GM19468 (cell line): ENCODE results near the gene NECTIN1.

Source experiments
- ATAC-seq: cut with Tn5 transposase; IDR thresholded peaks from one replicate; pipeline ENCODE4 v1.9.1; 2021; ENCODE audit warnings: mild to moderate bottlenecking, moderate library complexity, moderate number of reproducible peaks; ENCODE audit not compliant: unreplicated experiment; ENCODE audit errors: extremely low read depth

The NECTIN1 gene

DNA sequence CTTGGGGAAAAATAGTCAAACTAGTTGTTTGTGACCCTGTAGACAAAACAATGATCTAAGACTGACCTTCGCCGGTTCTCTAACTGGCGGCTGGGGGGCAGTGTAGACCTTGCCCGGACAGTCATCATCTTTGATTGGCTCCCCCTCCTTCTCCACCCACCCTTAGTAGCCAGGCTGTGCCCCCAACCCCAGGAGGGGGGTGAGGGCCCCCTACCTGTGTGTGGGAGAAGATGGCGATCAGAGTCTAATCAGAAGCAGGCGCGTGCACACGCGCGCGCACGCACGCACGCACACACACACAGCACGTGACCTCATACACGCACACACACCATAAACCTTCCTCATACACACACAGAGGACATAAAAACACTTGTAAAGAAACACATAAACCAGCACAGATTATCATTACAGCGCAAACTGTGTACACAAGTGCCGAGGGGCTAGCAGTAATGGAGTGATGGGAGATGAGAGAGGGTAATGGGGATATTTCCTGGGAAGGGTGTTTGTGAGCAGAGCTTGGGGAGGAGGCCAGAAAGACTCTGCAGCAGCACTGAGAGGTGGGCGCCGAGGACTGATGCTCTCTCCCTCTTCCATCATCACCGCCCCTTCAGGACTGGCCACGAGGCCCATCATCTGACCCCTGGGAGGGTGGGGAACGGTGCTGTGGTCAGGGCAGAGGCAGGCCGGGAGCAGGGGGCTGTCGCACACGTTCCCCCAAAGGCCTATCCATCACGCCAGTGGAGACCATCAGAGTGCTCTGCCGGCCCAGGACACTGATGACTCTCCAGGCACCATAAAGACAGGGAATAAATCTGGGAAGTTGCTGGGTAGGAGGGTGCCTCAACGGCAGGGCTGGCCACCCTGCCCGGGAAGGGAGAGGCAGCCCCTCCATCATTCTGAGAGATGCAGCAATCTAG is 12.2 kb downstream of the NECTIN1 start:
- ATAC-seq, result no peak

DNA sequence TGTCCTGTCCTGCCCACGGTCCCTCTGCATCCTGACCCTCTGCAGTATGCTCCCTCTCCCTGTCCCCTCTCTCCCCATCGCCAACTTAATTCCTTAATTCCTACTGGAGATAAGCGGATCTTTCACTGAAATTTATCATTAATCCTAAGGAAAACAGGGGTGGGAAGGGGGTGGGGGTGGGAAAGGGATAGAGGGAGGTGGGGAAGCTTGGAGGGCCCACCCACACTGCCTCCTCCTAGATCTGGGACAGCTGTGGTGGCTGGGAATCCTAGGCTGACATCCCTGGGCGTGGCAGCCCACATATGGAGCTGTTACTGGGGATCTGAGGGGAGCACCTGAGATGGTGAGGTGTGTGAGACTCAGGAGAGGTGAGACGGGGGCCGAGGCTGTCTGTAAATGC is 14.4 kb downstream of the NECTIN1 start:
- no peak for ATAC-seq

DNA sequence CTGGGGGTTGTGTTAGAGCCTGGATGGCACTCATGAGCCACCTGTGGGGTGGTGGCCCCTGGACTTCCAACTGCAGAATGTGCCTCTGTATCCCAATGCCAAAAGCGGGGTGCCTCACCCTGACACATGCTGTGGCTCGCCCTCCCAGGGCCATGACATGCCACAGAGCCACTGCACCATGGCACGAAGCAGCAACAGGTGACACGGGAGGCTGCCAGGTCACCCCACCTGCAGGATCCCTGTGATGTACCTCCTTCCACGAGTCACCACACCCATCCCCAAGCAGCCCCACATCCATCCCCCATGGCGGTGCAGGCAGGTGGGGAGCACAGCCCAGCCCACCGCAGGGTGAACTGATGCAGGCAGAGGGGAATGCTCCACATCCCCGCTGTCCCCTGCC is 14.8 kb downstream of the NECTIN1 start:
- no peak for ATAC-seq

DNA sequence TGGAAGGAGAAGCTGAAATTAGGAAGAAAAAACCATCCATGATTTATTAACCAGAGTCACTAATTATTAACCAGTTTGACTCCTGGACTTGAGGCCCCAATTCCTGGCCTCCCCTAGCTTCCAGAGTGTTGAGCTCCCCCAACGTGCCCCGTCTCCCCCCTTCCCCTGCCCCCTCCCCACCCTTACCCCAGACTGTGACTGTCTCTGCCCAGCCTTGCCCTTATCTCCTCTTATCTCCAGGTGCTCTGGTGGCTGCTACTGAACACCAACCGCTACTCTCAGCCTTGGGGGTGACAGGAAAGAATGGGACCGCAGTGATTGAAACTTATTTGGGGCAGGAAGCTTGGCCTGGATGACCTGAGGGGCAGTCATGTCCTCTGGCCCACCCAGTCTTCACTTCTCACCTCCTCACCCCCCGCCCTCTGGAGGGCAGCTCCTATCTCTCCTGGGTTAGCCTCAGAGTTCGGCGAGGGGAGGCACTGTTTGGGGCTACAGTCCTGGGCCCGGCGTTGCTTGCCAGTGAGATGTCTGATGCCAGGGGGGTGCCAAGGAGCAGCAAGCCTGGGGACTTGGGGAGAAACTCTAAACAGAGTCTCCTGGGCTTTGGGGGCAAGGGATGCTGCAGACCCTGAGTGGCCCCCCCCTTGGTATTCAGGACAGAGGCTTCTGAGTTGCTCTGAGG is 15.5 kb downstream of the NECTIN1 start:
- no peak for ATAC-seq

DNA sequence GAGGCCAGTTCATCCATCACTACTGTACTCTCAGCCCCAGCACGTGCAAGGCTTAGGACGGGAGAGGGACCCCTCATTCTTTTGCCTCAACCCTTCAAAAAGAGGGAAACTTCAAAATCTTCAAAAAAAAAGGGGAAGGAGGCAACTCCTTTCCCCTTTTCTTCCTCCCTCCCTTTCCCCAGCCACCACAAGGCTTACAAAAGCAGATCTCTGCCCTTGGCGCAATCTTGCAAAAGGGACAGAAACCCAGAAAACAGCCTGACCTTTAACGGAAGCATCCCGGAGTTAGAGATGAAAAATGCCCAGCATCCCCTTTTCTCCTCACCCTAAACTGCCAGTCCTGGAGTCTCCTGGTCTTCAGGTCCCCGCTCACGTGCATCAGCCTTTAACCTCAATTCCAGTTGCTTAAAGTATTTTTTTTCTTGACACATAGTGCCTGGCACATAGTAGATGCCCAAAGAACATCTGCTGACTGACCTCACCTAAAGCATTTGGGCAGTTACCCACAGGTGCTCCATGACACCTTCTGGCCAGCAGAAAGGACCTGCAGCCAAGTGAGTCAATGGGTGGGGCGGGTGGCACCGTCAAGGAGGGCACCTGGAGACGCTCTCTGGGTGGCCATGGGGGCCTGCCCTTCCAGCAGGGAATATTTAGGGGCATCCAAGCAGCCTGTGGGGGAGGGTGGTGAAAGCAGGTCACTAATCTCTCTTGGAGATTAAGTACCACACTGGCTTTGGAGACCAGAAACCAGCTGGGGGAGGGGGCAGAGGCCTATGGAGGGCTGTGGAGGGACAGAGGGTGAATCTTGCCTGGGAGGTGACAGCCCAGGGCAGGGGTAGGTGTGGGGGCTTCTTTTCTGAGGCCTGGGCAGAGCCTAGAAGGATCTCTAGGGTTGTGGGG is 16.3 kb downstream of the NECTIN1 start:
- no peak for ATAC-seq

DNA sequence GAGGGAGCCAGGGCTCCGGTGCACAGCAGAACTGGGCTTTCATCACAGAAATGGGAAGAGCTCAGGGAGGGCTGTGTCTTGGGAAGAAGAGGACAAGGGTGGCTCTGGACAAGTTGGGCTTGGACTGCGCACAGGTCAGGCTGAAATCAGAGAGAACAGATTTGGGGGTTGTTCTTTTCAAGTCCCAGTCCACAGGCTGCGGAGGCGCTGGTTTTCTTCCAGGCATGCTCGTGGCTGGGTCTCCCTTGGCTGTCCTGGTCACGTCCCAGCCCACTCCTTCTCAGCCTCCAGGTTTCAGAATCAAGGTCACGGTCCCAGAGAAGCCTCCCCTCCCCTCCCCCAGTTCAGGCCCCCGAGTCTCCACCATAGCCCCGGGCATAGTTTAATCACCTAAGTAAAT is 17.0 kb downstream of the NECTIN1 start:
- ATAC-seq, result no peak

DNA sequence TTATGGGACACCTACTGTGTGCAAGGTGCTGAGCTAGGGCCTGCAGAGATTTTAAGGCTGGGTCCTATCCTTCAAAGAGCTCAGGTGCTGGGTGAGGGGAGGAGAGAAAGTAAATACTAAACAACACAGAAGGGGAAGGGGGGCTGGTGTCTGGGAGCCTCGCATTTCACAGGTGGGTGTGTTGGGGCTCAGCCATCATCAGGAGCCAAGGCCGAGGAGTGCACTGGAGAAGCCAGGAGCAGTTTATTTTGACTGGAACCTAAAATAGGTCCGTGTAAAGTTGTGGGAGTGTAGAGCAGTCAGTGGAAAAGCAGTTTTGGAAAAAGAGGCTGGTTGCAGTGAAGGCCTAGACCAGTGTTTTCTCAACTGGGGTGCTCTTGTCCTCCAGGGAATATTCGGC is 17.5 kb downstream of the NECTIN1 start:
- no peak for ATAC-seq

DNA sequence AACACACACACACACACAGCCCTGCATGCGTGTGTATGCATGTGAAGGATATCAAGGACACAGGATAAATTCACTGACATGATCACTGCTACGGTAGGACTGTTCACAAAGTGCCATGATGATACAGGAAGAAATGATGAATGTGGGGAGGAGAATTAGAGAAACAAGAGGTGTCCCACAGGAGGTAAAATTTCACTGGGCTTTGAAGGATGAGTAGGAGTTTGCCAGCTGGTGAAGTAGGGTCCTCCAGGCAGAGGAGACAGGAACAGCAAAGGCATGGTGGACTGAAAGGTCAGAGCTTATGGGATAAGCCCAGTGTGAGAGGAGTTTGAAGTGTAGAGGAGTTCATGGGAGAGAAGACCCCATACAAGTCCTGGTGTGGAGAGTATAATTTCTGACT is 18.6 kb downstream of the NECTIN1 start:
- no peak for ATAC-seq

DNA sequence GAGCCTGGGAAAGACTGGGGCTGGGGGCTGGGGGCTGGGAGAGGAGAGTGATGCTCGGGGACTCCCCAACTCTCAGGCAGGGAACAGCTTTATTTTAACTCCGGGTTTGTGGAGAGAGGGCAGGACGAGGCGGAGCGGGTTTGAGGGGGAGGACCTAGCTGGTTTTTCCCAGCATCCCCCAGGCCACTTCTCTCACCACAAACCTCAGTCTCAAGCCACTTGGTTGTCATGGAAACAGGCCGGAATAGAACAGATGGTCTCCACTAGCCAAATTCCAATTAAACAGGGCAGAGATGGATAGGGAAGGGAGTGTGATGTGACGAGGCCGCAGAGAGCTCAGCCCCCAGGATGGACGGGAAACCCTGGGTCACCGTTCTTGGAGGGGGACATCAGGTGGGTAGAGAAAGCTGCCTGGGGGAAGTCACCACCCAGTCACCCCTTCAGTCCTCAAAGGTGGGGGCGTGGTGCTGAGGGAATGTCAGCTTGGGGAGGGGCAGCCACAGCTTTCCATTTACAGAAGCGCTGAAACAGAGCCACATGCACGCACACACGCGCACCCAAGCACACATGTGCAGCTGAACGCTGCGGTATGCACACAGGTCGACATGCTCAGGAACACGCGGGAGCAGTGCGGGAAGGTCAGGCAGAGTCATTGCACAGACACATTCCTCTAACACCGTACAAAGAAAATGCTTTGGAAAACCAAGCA is 19.2 kb downstream of the NECTIN1 start:
- ATAC-seq, result no peak

DNA sequence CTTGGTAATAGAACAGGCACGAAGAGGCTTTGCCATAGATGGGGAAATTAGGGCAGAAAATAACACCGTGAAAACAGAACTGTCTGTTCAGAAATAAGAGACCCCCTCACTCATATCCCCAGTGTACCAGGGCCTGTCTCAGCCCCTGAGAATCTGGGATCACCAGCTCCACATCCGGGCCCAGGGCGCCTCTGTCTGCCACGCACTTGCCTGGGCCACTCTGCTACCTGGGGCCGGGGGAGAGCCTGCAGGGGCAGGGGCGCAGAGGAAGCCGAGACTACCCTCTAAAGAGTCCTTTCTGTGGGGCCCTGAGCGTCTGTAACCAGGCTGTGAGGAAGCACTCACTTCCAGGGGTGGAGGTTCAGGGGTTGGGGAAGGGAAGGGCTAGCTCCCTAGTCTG is 19.8 kb downstream of the NECTIN1 start:
- ATAC-seq, result no peak

DNA sequence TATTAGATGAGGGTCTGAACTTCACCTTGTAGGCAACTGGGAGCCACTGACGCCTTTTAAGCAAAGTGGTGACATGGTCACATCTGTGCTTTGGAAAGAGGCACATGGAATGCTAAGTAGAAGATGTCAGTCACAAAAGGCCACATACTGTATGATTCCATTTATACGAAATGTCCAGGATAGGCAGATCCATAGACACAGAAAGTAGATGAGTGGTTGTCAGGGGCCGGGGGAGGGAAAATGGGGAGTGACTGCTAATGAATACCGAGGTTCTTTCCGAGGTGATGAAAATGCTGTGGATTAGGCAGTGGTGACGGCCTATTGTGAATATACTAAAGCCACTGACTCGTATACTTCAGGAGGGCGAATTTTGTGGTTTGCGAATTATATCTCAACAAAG is 20.6 kb downstream of the NECTIN1 start:
- ATAC-seq, result no peak

DNA sequence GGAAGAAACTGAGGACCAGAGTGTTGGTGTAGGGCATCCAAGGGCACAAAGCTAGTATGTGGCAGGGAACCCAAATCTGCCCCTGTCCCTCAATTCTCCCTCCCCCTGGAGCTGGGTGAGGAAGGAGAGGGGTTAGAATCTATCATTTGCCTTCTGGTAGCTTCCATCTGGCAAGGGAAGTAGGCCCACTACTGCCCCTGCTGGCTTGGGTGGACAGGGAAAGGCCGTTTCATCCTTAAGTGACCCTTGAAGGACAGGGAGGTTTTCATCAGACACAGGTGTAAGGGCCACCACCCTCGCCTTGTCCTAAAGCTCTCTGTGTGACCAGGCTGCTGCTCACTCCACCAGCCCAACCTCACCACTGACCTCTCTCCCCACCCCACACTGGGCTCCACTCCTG is 22.1 kb downstream of the NECTIN1 start:
- ATAC-seq, result no peak

DNA sequence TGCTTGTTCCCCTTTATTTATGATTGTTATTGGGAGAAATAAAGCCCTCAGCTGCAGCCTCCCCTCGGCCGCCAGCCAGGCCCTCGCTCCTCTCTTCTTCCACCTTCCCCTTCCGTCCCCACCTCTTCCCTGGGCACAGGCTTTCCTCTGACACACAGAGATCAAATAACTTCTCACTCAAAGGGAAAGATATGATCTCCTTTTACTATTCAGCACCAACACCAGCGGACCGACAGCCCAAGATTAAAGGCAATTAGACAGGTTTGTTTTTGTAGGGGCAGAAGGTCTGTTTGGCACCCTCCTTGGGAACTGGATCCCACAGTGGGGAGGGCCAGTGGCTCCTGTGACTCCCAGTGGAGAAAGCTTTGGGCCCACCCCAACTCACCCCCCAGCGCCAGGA is 23.0 kb downstream of the NECTIN1 start:
- no peak for ATAC-seq

DNA sequence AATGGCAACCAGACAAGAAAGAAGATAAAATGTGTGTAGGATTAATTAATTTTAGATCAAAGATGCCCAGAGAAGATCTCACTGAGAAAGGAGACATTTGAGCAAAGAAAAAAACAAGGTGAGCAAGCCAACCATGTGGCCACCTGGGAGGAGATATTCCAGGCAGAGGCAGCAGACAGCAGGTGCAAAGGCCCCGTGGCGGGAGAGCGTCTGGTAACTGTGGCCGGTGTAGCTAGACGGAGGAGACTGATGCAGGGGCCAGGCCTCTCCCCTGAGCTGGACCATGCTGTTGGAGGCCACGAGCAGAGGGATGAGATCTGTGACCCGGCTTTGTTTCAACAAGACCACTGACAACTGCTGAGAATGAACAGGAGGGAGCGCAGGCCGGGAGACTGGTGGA is 23.6 kb downstream of the NECTIN1 start:
- ATAC-seq, result no peak

DNA sequence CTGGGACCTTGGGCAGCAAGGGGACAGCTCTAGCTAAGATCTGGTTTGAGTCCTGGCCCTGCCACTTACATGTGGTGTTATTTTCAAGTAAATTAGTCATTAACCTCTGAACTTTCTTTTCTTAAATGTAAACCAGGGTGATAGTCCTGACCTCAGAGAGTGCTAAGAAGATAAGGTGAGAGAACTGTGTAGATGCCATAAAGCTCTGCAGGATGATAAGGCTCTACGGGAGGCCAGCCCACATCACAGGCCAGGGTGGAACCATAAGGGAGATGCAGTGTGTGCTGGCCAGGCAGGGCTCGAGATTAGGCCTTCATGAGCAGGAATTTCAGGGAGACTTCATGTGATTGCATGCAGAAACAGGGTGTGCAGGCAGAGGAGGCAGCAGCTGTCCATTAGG is 24.2 kb downstream of the NECTIN1 start:
- ATAC-seq, result no peak

DNA sequence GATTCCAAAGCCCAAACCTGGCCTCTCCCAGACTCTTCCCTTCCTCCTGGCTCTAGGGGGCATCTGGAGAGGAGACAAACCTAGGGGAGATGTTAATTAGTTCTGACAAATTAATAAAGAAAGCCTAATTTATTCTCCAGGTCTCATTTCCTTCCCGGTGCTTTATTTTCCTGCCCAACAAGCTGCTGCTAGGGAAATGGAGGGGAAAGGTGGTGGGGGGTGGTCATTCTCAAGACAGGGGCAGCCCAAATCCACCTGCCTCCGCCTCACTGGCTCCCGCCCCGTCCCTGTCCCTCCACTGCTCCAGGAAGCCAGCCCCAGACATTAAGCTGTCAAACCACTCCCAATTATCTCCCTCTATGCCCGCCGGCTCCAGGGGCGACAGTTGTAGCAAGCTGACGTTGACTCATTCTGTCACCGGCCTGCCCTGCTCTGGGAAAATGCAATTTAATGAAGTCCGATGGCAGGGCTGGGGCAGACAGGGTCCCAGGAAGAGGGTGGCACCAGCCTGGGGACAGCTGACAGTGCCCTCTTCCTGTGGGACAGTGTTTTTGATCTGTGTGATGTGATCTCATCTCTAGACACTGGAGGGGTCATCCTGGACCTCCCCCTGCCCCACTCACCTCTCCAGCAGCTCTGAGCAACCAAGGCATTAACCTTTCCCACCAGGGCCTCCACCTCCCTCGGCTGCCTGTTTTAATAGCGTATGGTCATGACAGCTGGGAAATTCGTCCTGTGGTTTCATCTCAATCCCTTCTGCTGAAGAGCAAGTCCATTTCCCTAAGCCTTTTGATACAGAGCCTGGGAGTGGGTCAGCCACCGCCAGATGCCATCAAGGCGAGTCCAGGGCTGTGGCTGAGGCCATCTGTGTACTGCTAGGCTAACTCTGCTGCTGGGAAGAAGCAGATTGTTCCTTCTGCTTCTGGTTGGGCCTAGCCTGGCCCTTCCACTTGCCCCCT is 27.1 kb downstream of the NECTIN1 start:
- no peak for ATAC-seq

DNA sequence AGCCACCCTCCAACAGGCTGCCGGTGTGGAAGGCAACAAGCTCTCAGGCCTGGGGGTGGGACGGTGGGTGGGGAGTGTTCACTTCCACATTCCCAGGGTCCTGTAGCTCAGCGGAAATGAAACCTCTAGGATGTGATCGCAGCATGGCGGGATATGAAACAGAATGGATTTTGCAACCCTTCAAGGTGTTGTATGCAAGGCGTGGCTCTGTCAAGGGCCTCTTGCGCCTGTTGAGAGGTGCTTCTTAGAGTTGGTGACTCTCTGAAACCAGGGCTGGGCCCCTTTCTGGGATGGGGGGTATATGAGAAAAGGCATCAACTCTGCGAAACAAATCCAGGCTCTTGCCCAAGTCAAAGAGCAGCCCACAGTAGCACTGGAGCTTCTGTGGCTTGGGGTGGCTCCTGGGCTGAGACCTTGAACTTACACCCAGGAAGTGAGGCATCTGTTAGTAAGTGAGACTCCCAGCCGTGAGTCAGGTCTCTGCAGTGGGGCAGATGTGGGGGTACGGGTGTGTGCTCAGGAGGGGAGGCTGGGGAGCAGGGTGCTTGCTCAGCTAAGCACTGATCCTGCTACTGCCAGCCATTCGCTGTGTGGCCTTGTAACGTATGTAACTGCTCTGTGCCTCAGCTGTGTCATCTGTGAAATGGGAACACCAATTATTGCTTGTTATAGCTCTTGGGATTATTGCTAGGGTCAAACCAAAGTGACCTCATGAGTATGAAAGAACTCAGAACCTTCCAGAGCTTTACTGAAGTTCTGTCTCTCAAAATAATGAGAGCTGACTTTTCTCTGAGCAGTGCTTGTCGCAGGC is 28.3 kb downstream of the NECTIN1 start:
- no peak for ATAC-seq

DNA sequence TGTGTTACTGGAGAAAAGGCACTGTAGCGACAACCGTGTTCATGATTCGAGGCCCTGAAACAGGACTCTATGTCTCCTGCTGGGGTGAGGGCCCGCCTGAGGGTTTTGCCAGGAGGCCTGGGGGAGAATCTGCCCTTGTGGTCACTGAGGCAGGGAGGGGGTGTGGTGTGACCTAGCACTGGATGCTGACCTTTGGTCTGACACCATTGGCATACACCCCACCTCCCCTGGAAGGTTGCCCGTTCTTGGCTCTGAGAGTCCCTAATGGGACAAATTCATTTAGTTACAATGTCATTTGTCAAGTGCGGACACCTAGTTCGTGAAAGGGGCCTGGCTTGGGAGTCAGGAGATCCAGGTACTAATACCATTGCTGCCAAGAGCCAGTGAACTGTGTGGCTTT is 29.0 kb downstream of the NECTIN1 start:
- ATAC-seq, result no peak
